Measurements from ENCODE around the gene RASA3.
"Not testable (repeated sequence)": the region's sequence is repeated elsewhere in the genome, so short reads cannot be mapped to it uniquely, and the experiment has no call there.

RASA3 gene

GRCh38 chr13:114023716-114024602 lies 108.5 kb downstream of the RASA3 start:
- no peak for DNase-seq (ENCODE audit: low read depth in 4 of 4, low spot score in 1 of 4)

GRCh38 chr13:114022876-114023275 lies 109.5 kb downstream of the RASA3 start:
- no peak for DNase-seq (ENCODE audit: low read depth in 4 of 4, low spot score in 1 of 4)

- DNase-seq (ENCODE audit: low read depth in 4 of 4, low spot score in 1 of 4) = no peak
Observed at GRCh38 chr13:114022309-114022669, 110.1 kb downstream of the RASA3 start.

- DNase-seq (ENCODE audit: low read depth in 4 of 4, low spot score in 1 of 4) = no peak
Observed at GRCh38 chr13:114021464-114022308, 110.7 kb downstream of the RASA3 start.

GRCh38 chr13:114020750-114021463 lies 111.5 kb downstream of the RASA3 start:
- no peak for DNase-seq (ENCODE audit: low read depth in 4 of 4, low spot score in 1 of 4)

GRCh38 chr13:114020134-114020533 lies 112.3 kb downstream of the RASA3 start:
- DNase-seq (ENCODE audit: low read depth in 4 of 4, low spot score in 1 of 4) = not testable (repeated sequence)

GRCh38 chr13:114019367-114019766 lies 113.1 kb downstream of the RASA3 start:
- DNase-seq (ENCODE audit: low read depth in 4 of 4, low spot score in 1 of 4) = peak in 3 of 4 experiments; percentile 14 to 28 (median 21)

GRCh38 chr13:114018461-114019055 lies 113.9 kb downstream of the RASA3 start:
- no peak for DNase-seq (ENCODE audit: low read depth in 4 of 4, low spot score in 1 of 4)

GRCh38 chr13:114017966-114018365 lies 114.5 kb downstream of the RASA3 start:
- DNase-seq (ENCODE audit: low read depth in 4 of 4, low spot score in 1 of 4) = no peak

- DNase-seq (ENCODE audit: low read depth in 4 of 4, low spot score in 1 of 4) = no peak
Observed at GRCh38 chr13:114017028-114017630, 115.3 kb downstream of the RASA3 start.

GRCh38 chr13:114016321-114017027 lies 115.9 kb downstream of the RASA3 start:
- DNase-seq (ENCODE audit: low read depth in 4 of 4, low spot score in 1 of 4) = no peak

- peak in 1 of 4 experiments; percentile 12 for DNase-seq (ENCODE audit: low read depth in 4 of 4, low spot score in 1 of 4)
Observed at GRCh38 chr13:114015969-114016295, 116.5 kb downstream of the RASA3 start.

- DNase-seq (ENCODE audit: low read depth in 4 of 4, low spot score in 1 of 4) = no peak
Observed at GRCh38 chr13:114015111-114015968, 117.1 kb downstream of the RASA3 start.

- no peak for DNase-seq (ENCODE audit: low read depth in 4 of 4, low spot score in 1 of 4)
Observed at GRCh38 chr13:114013952-114014629, 118.3 kb downstream of the RASA3 start.

GRCh38 chr13:114013336-114013735 lies 119.1 kb downstream of the RASA3 start:
- DNase-seq (ENCODE audit: low read depth in 4 of 4, low spot score in 1 of 4) = no peak

GRCh38 chr13:114012921-114013320 lies 119.5 kb downstream of the RASA3 start:
- DNase-seq (ENCODE audit: low read depth in 4 of 4, low spot score in 1 of 4) = no peak

GRCh38 chr13:114012141-114012540 lies 120.3 kb downstream of the RASA3 start:
- no peak for DNase-seq (ENCODE audit: low read depth in 4 of 4, low spot score in 1 of 4)

GRCh38 chr13:114011226-114011625 lies 121.2 kb downstream of the RASA3 start:
- no peak for DNase-seq (ENCODE audit: low read depth in 4 of 4, low spot score in 1 of 4)

Data from stimulated activated CD4-positive, alpha-beta T cell treated with anti-CD3 and anti-CD28 coated beads, Interleukin-1b, Interleukin-23, amount 100 ng/mL, for 24 hours (primary cell).